AG04450 (cell line): ENCODE measurements around the gene WWOX. TPM values are rescaled to one million over a fixed set of nuclear protein-coding genes. Genes with fewer than 3 reads are reported as not detected.

Source experiments
- CTCF ChIA-PET: fragments of 300-600, 350-600 bp; formaldehyde crosslinking; extraction: SDS; loops from one replicate; lab custom pipeline; 2022; ENCODE audit warnings: antibody characterized with exemption, inconsistent platforms; lab: Charles Lee
- POLR2A ChIA-PET: fragments of 350-600 bp; formaldehyde crosslinking; extraction: SDS; loops from one replicate; lab custom pipeline; 2021; ENCODE audit warnings: antibody characterized with exemption, inconsistent platforms; lab: Yijun Ruan, JAX
- DNase-seq: peaks from one replicate; pipeline ENCODE4 v3.0.0-alpha.2; 2011; ENCODE audit warnings: low read depth, low spot score
- H3K27ac ChIP-seq: one replicate; pipeline ENCODE4 v1.5.1; 2012; ENCODE audit warnings: low read depth, low read length, control low read depth
- H3K27me3 ChIP-seq: one replicate; pipeline ENCODE4 v1.6.0; 2012; ENCODE audit warnings: low read length; ENCODE audit not compliant: control insufficient read depth, insufficient read depth
- H3K4me3 ChIP-seq: 2 replicates; pipeline ENCODE4 v1.5.1; 2011; ENCODE audit warnings: mild to moderate bottlenecking, low read depth, low read length, control low read depth
- H3K9me3 ChIP-seq: 2 replicates; pipeline ENCODE4 v1.5.1; 2012; ENCODE audit warnings: low read length; ENCODE audit not compliant: control insufficient read depth, insufficient read depth
- polyA plus RNA-seq: library from polyadenylated mRNA; depleted of rRNA; stranded (reverse); fragments of >200 nt; gene quantifications from 2 replicates; pipeline ENCODE4 v1.2.3, GENCODE V29; 2011
- TF ChIP-seq, protein P1 (sequence below): IDR thresholded peaks from 2 replicates; pipeline ENCODE4 v1.5.1; 2011; ENCODE audit warnings: low read depth, low read length, control low read depth, inconsistent platforms

Gene WWOX
- polyA plus RNA-seq, 1 experiment = 2.1 TPM

DNA sequence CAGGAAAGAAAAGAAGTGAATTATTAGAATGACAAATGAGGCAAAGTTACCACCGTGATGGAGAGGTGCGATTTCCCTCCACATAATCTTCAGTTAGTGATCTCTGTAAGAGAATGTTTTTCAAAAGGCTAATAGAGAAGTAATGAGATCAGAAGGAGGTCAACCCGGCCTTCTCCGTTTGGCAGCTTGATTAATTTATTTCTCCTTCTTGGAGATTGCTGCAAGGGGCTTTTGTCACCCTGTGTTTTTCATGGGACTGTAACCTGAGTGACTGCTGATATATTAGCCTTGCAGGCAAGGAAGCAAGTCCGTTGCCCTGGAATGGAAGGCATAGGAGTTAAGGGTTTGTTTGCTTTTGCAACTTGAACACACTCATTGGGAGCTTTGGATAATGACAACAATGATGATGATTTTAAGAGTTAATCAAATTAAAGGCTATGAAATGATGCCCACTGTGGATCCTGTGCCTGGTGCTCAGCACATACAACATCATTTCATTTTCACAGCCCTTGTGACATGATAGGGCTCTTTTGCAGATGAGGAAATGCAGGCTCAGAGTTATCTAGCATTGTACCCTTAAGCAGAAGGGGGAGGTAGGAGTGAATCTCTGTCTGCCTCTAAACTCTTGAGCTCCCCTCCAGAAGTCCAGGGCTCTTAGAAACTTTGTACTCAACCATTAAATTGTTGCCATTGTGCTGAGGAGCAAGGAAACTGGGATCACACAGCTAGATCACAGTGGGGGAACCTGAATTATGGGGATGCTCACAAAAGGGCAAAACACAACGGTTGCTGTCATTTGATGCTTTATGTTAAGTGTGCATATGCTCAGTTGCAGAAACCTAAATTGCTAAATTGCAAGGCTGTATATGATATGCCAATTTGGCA, 226.3 kb downstream of the WWOX start:
- ChIA-PET CTCF (no interaction called here), POLR2A (no interaction called here)
- TF ChIP-seq, protein P1, sequence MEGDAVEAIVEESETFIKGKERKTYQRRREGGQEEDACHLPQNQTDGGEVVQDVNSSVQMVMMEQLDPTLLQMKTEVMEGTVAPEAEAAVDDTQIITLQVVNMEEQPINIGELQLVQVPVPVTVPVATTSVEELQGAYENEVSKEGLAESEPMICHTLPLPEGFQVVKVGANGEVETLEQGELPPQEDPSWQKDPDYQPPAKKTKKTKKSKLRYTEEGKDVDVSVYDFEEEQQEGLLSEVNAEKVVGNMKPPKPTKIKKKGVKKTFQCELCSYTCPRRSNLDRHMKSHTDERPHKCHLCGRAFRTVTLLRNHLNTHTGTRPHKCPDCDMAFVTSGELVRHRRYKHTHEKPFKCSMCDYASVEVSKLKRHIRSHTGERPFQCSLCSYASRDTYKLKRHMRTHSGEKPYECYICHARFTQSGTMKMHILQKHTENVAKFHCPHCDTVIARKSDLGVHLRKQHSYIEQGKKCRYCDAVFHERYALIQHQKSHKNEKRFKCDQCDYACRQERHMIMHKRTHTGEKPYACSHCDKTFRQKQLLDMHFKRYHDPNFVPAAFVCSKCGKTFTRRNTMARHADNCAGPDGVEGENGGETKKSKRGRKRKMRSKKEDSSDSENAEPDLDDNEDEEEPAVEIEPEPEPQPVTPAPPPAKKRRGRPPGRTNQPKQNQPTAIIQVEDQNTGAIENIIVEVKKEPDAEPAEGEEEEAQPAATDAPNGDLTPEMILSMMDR = no peak

DNA sequence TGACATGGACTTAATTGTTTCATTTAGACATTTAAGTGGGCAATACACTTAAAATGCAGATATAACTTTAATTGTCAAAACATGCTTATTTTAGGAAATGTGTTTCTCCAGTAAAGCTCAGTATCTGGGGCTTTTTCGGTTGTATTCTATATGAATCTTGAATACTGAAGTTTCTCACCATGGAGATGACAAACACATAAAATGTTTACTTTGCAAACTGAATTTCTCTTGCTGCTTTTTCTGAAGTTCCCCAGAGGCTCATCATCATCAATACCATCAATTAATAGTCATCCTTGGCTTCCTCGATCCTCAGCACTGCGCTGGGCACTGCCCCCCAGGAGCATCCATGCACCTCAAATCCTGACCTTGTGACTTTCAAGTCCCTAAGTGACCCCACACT, 227.3 kb downstream of the WWOX start:
- Histone ChIP-seq H3K27me3 (no peaks in the 10 kb centered on the region), H3K9me3 (peaks cover 21% of the 10 kb centered on the region), H3K4me3 (no peak overlapping the region), H3K27ac (no peak overlapping the region)
- ChIA-PET POLR2A (no interaction called here), CTCF (no interaction called here)
- TF ChIP-seq, protein P1 = no peak
- no peak for DNase-seq

More for the DNA sequence above, 226.3 kb downstream of the WWOX start:
- DNase-seq = no peak
- peaks cover 24% of the 10 kb centered on the region for H3K9me3 ChIP-seq
- no peak overlapping the region for H3K4me3 ChIP-seq
- H3K27me3 ChIP-seq = no peaks in the 10 kb centered on the region
- no peak overlapping the region for H3K27ac ChIP-seq

DNA sequence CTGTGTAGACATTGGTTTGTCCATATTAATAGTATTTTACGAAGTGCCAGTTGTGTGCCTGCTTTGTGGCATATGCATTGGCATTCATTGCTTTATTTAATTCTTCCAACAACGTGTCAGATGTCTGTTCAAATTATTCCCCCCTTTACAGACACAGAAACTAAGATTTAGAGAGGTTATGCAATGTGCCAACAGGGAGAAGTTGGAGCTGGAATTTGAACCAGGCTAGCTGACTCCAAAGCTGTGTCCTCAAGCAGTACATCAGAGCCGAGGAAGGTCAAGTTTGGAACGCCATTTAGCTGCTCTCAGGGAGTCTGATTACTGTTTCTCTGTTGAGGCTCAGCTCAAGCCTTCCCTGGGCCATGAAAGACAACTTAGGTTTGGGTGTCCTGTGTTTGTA, 232.3 kb downstream of the WWOX start:
- Histone ChIP-seq H3K27ac (no peak overlapping the region), H3K27me3 (no peaks in the 10 kb centered on the region), H3K9me3 (peaks cover 31% of the 10 kb centered on the region), H3K4me3 (no peak overlapping the region)
- no peak for DNase-seq
- TF ChIP-seq, protein P1 = no peak
- ChIA-PET POLR2A (no interaction called here), CTCF (no interaction called here)

DNA sequence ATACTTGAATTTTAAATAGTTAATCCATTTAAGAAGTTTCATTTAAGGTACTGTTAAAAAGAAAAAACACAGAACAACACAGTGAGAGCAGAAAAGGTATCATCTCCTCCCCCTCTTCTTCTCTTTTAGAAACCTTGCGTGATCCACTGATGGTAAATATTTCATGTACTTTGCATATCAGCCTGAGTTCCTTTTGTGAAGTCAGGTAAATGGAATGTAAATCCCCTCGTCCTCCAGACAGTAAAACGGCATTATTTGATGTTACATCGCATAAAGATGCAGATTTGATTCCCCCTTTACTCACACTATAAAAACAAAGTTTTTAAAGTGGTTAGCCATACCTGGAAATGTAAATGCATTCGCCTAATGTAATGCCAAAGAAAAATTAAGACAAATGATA, 234.4 kb downstream of the WWOX start:
- Histone ChIP-seq H3K9me3 (peaks cover 25% of the 10 kb centered on the region), H3K27ac (no peak overlapping the region), H3K27me3 (no peaks in the 10 kb centered on the region), H3K4me3 (no peak overlapping the region)
- POLR2A ChIA-PET = no interaction called here
- no peak for DNase-seq
- TF ChIP-seq, protein P1 = no peak
- CTCF ChIA-PET = no interaction called here

DNA sequence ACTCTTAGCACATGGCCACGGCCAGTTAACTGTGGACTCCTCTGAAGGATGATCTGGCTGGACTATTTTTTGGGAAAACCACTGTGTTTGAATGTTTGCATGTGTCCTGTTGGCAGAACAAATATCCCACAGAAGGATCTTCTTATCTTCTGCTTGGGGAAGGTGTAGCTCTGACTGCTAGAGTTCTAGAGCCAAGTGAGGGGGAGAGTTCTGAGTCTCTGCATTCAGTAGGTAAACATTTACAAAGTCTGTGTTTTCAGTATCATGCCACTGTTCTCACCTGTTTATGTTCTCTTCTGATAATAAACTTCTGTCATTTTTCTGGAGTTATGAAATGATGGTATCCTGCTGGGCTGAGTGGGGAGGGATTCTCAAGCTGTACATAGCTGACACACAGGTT, 241.1 kb downstream of the WWOX start:
- Histone ChIP-seq H3K27ac (no peak overlapping the region), H3K27me3 (no peaks in the 10 kb centered on the region), H3K9me3 (peaks cover 37% of the 10 kb centered on the region), H3K4me3 (no peak overlapping the region)
- POLR2A ChIA-PET = no interaction called here
- CTCF ChIA-PET = no interaction called here
- DNase-seq = no peak
- TF ChIP-seq, protein P1 = no peak
